ENCODE data around the gene TANC1.

Gene TANC1

GRCh38 chr2:158928515-158928914, 39.9 kb upstream of the TANC1 start:
- no peak overlapping the region for H3K4me3 ChIP-seq (ENCODE audit: low read length)
- TF ChIP-seq, protein P1, sequence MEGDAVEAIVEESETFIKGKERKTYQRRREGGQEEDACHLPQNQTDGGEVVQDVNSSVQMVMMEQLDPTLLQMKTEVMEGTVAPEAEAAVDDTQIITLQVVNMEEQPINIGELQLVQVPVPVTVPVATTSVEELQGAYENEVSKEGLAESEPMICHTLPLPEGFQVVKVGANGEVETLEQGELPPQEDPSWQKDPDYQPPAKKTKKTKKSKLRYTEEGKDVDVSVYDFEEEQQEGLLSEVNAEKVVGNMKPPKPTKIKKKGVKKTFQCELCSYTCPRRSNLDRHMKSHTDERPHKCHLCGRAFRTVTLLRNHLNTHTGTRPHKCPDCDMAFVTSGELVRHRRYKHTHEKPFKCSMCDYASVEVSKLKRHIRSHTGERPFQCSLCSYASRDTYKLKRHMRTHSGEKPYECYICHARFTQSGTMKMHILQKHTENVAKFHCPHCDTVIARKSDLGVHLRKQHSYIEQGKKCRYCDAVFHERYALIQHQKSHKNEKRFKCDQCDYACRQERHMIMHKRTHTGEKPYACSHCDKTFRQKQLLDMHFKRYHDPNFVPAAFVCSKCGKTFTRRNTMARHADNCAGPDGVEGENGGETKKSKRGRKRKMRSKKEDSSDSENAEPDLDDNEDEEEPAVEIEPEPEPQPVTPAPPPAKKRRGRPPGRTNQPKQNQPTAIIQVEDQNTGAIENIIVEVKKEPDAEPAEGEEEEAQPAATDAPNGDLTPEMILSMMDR (conservative IDR thresholded peaks at IDR 0.05; ENCODE audit: low read depth, low read length): no peak
- DNase-seq (ENCODE audit: low read depth): no peak

- H3K4me3 ChIP-seq (ENCODE audit: low read length): no peak overlapping the region
- TF ChIP-seq, protein P1 (conservative IDR thresholded peaks at IDR 0.05; ENCODE audit: low read depth, low read length): no peak
- no peak for DNase-seq (ENCODE audit: low read depth)
Measured at GRCh38 chr2:158928965-158929364, 39.5 kb upstream of the TANC1 start.

- H3K4me3 ChIP-seq (ENCODE audit: low read length): no peak overlapping the region
- peak; percentile 21 for DNase-seq (ENCODE audit: low read depth)
- TF ChIP-seq, protein P1 (conservative IDR thresholded peaks at IDR 0.05; ENCODE audit: low read depth, low read length): no peak
Measured at GRCh38 chr2:158931572-158931971, 36.9 kb upstream of the TANC1 start.

DNA sequence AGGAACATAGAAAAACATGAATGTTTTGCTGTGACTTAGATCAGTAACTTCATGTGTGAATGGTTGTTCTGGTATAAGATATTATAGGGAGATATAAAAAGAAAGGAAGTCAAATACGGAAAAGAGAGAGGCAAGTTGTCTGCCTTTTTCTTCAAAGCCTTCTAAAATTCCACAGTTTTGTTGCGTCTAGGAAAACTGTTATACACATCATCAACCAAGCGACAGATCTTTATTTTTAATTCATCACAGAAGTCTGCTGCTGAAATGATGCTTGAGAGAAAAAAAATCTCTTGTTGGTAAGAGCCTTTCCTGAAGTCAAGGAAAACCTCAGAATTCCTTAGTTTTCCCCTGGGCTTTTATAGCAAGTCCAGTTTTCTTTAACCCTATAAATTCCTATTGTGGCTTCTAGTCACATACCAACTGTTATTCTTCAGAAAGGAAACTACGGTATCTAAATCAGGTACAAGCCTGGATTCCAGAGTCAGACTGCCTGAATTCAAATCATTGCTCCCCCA, 36.3 kb upstream of the TANC1 start:
- no peak overlapping the region for H3K4me3 ChIP-seq (ENCODE audit: low read length)
- TF ChIP-seq, protein P1 (conservative IDR thresholded peaks at IDR 0.05; ENCODE audit: low read depth, low read length): no peak
- DNase-seq (ENCODE audit: low read depth): no peak

DNA sequence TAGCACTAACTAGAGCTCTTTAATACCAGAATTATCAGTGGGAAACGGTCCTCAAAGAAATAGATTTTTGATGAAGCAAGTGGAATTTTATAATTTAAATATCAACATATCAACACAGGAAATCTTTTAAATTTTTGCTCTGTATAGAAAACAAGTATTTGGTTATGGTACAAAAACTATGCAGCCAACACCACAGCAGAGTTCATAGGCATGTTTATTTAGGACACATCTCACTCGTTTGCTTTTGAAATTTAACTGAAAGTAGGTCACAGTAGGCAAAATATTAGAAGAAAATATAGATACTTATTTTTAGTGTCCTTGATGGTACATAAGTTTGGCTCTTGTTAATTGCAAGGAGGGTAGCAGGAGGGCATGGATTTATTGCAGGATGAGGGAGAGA, 34.3 kb upstream of the TANC1 start:
- H3K4me3 ChIP-seq (ENCODE audit: low read length): no peak overlapping the region
- no peak for DNase-seq (ENCODE audit: low read depth)
- TF ChIP-seq, protein P1 (conservative IDR thresholded peaks at IDR 0.05; ENCODE audit: low read depth, low read length): no peak

DNA sequence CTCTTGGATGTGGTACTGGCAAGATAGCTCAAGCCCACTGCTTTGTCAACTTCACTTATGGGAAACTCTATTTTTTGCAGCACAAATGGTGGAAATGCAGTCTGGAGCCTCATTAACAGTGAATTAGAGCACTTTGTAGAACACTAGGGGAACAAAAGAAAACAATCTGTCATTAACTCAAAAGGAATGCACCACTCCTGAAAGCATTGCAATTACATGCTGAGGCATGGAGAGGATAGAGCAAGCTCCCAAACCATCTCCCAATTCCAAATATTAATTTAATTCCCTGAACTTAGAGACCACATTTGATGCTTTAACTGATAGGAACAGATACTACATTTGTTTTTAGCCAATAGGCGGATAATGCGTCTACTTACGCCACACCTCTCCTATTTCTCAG, 32.8 kb upstream of the TANC1 start:
- TF ChIP-seq, protein P1 (conservative IDR thresholded peaks at IDR 0.05; ENCODE audit: low read depth, low read length): no peak
- DNase-seq (ENCODE audit: low read depth): no peak
- H3K4me3 ChIP-seq (ENCODE audit: low read length): no peak overlapping the region

- peak; percentile 22 for DNase-seq (ENCODE audit: low read depth)
- no peak overlapping the region for H3K4me3 ChIP-seq (ENCODE audit: low read length)
- TF ChIP-seq, protein P1 (conservative IDR thresholded peaks at IDR 0.05; ENCODE audit: low read depth, low read length): no peak
Measured at GRCh38 chr2:158936978-158937377, 31.5 kb upstream of the TANC1 start.

Data from retinal pigment epithelial cell (primary cell).